ENCODE results near the gene SLC22A15. TPM values are rescaled to one million over a fixed set of nuclear protein-coding genes. Genes with fewer than 3 reads are reported as not detected.
A peak's percentile ranks its signal among the peaks of the same experiment; 100 is the strongest.

SLC22A15 gene
- total and polyA plus RNA-seq, 8 donors = 1.5 to 4.9 (median 3.3) TPM

DNA sequence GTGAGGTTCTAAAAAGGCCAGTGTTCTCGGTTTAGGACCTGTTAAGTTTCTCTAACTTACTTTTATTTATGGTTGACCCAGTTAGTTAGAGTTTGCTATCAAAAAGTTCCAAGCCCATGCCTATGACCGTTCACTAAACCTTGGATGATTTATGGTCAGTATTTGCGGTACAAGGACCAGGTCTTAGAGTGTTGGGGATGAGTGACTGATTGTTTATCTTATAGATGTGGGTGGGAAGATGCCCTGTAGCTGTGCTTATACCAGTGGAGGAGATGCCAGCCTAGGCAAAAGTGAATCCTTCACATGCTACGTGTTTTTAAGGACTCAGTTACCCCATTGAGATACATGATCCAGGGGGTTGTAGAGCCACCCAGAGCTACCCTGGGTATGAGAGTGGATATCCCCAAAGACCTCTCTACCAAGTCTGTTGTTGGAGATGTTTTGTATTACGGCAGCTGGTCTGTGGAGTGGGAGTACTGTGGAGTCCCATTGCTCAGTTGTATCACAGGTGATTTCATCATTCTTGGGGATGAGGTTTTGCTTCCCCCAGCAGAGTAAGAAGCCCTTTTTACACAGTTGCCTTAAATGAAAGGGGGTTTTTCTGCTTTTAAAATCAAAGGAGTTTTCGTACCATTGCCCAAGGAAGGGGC lies 2.1 kb downstream of the SLC22A15 start:
- intact Hi-C loops (cut with DNase I) = no loop called here
- H3K4me1 ChIP-seq = peaks cover 0 to 4% (median 0%) of the 10 kb centered on the region in 3 donors
- no peaks in the 10 kb centered on the region for H3K27me3 ChIP-seq
- H3K4me3 ChIP-seq = no peak overlapping the region
- DNase-seq = no peak
- no peaks in the 10 kb centered on the region for H3K9me3 ChIP-seq
- H3K36me3 ChIP-seq = no peaks in the 10 kb centered on the region
- no peak for FAIRE-seq
- WGBS, 2 donors = 89 to 92% methylated on average over 6 of the region's 6 CpGs
- no peak for ATAC-seq
- TF ChIP-seq, protein P1, sequence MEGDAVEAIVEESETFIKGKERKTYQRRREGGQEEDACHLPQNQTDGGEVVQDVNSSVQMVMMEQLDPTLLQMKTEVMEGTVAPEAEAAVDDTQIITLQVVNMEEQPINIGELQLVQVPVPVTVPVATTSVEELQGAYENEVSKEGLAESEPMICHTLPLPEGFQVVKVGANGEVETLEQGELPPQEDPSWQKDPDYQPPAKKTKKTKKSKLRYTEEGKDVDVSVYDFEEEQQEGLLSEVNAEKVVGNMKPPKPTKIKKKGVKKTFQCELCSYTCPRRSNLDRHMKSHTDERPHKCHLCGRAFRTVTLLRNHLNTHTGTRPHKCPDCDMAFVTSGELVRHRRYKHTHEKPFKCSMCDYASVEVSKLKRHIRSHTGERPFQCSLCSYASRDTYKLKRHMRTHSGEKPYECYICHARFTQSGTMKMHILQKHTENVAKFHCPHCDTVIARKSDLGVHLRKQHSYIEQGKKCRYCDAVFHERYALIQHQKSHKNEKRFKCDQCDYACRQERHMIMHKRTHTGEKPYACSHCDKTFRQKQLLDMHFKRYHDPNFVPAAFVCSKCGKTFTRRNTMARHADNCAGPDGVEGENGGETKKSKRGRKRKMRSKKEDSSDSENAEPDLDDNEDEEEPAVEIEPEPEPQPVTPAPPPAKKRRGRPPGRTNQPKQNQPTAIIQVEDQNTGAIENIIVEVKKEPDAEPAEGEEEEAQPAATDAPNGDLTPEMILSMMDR (IDR thresholded peaks at IDR 0.05) = no peak
- H3K27ac ChIP-seq = no peak overlapping the region

DNA sequence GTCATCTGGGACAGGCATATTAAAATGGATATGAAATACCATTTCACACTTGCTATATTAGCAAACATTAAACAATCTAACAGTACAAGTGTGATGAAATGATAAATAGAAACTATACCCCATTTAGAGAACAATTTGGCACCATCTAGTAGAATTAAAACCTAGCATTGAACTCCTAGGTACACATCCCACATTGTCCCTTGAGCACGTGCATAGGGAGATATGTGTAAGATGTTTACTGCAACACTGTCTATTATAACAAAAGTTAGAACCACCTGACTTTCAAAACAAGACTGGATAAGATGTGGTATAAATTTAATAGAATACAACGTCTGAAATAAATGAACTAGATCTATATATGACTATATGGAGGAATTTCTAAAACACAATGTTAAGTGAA lies 3.8 kb downstream of the SLC22A15 start:
- WGBS, 2 donors = 61 to 63% methylated on average over 2 of the region's 2 CpGs
- H3K27ac ChIP-seq = no peak overlapping the region
- peaks cover 0 to 4% (median 0%) of the 10 kb centered on the region in 3 donors for H3K4me1 ChIP-seq
- H3K27me3 ChIP-seq = no peaks in the 10 kb centered on the region
- no peak overlapping the region for H3K4me3 ChIP-seq
- DNase-seq (no peak), ATAC-seq (no peak), FAIRE-seq (no peak)
- intact Hi-C loops (cut with DNase I) = loop anchor here in 2 of 3 donors (5.0 to 10.0 kb wide), 2 partner anchors 173 to 175 kb away; no protein-coding TSS in a partner anchor
- H3K36me3 ChIP-seq = peaks cover 0 to 3% (median 0%) of the 10 kb centered on the region in 3 donors
- TF ChIP-seq, protein P1 (IDR thresholded peaks at IDR 0.05) = no peak
- no peaks in the 10 kb centered on the region for H3K9me3 ChIP-seq

DNA sequence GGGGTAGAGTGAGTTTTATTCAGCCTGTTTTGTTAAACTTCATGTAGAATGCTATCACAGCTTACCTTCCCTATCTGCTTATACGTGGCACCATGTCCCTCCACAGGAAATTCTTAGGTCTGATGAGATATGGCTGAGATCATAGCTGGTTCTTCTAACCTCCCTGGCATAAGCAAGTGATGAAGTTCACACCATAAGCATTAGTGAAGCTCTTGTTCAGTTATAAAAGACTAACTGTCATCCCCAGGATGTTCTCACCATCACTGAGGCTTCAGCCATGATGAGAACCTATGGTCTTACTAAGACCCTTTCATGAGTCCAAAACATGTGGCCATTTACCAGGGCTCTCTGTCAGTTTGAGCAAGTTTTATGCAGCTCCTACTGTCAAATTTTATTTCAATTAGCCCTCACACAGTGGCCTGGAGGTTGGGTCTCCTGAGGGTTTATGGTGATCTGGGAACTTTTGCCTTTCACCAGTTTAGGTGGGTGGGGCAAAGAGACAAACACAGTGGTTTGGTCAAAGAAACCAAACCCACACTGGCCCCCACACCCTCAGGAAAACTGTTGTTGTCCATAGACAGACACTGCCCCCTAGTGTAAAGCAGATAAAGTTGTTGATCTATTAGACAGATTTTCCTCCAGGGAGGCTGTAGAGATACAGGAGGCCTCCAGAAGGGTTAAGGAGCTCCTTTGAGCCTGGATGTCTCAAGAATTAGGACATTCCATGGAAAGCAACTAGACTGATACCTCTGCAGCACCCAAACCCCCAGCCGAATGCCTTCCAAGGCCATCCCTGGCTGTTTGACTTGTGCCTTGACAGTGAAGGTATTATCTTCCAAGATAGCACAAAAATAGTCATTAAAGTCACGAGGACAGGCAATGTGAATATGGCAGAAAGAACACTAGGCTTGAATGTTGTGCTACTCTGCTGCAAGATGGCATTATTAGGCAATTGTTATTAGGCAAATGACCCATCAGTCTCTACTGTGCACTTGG lies 5.0 kb downstream of the SLC22A15 start:
- H3K36me3 ChIP-seq = peaks cover 0 to 3% (median 0%) of the 10 kb centered on the region in 3 donors
- DNase-seq (peak in 1 of 6 donors; percentile 37), ATAC-seq (peak; percentile 26 to 78 (median 58)), FAIRE-seq (no peak)
- no peaks in the 10 kb centered on the region for H3K27me3 ChIP-seq
- 26 to 33% methylated on average over 3 of the region's 3 CpGs for WGBS, 2 donors
- no peak overlapping the region for H3K4me3 ChIP-seq
- H3K9me3 ChIP-seq = no peaks in the 10 kb centered on the region
- intact Hi-C loops (cut with DNase I) = loop anchor here in 2 of 3 donors (5.0 to 10.0 kb wide), 2 partner anchors 174 to 176 kb away; no protein-coding TSS in a partner anchor
- no peak overlapping the region for H3K27ac ChIP-seq
- H3K4me1 ChIP-seq = no peaks in the 10 kb centered on the region
- TF ChIP-seq, protein P1 (IDR thresholded peaks at IDR 0.05) = peak; percentile 44 to 61 (median 48)

DNA sequence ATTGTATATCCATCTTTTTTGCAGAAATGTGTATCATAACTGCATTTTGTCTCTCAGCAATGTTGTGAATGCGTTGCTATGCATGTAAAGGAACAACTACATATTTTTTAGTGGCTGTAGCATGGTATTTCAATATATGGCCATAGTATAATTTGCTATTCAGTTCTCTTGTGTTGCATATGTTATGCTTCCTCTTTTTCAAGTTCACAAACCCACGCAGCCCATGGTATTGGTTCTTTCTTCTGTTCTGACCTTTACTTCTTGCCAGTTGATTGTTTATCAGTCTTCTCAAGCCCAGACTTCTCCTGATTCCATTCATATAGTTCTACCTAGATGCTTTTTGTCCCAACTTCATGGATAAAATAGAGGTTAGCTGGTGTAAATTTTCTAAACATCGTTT lies 6.1 kb downstream of the SLC22A15 start:
- peaks cover 0 to 3% (median 0%) of the 10 kb centered on the region in 3 donors for H3K36me3 ChIP-seq
- WGBS, 2 donors = 51 to 58% methylated on average over 3 of the region's 3 CpGs
- H3K27ac ChIP-seq = no peak overlapping the region
- ATAC-seq = no peak
- TF ChIP-seq, protein P1 (IDR thresholded peaks at IDR 0.05) = no peak
- intact Hi-C loops (cut with DNase I) = loop anchor here in 2 of 3 donors (5.0 to 10.0 kb wide), 2 partner anchors 175 to 178 kb away; no protein-coding TSS in a partner anchor
- no peak for DNase-seq
- H3K4me1 ChIP-seq = no peaks in the 10 kb centered on the region
- no peak overlapping the region for H3K4me3 ChIP-seq
- H3K9me3 ChIP-seq = no peaks in the 10 kb centered on the region
- no peak for FAIRE-seq
- H3K27me3 ChIP-seq = no peaks in the 10 kb centered on the region
